ENCODE results near the gene STX10. TPM values are rescaled to one million over a fixed set of nuclear protein-coding genes. Genes with fewer than 3 reads are reported as not detected.

STX10 gene
- total and polyA plus RNA-seq, 7 donors, result 63.1 to 127 (median 71.1) TPM

DNA sequence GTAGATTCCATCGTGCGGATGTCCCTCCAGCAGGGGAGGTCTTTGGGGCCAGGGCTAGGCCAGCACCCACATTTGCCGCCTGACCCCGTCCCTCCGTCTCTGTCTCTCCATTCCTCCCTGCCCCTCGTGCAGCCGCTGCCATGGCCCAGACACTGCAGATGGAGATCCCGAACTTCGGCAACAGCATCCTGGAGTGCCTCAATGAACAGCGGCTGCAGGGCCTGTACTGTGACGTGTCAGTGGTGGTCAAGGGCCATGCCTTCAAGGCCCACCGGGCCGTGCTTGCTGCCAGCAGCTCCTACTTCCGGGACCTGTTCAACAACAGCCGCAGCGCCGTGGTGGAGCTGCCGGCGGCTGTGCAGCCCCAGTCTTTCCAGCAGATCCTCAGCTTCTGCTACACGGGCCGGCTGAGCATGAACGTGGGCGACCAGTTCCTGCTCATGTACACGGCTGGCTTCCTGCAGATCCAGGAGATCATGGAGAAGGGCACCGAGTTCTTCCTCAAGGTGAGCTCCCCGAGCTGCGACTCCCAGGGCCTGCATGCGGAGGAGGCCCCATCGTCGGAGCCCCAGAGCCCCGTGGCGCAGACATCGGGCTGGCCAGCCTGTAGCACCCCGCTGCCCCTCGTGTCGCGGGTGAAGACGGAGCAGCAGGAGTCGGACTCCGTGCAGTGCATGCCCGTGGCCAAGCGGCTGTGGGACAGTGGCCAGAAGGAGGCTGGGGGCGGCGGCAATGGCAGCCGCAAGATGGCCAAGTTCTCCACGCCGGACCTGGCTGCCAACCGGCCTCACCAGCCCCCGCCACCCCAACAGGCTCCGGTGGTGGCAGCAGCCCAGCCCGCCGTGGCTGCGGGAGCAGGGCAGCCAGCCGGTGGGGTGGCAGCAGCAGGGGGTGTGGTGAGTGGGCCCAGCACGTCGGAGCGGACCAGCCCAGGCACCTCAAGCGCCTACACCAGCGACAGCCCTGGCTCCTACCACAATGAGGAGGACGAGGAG is 14.8 kb downstream of the STX10 start:
- intact Hi-C loops (cut with DNase I), result no loop called here
- 96% methylated on average over 60 of the region's 60 CpGs for WGBS, 2 donors
- no peak for DNase-seq
- Histone ChIP-seq H3K4me3 (no peak overlapping the region), H3K27ac (peak overlapping the region in 3 of 4 donors; percentile 4 to 60 (median 36)), H3K36me3 (peaks cover 0 to 52% (median 28%) of the 10 kb centered on the region in 4 donors), H3K27me3 (no peaks in the 10 kb centered on the region), H3K4me1 (peaks cover 0 to 27% (median 9%) of the 10 kb centered on the region in 4 donors), H3K9me3 (no peaks in the 10 kb centered on the region)
- no peak for TF ChIP-seq POLR2A (IDR thresholded peaks at IDR 0.05)
- TF ChIP-seq POLR2AphosphoS5 (IDR thresholded peaks at IDR 0.05), result no peak
- TF ChIP-seq, protein P1, sequence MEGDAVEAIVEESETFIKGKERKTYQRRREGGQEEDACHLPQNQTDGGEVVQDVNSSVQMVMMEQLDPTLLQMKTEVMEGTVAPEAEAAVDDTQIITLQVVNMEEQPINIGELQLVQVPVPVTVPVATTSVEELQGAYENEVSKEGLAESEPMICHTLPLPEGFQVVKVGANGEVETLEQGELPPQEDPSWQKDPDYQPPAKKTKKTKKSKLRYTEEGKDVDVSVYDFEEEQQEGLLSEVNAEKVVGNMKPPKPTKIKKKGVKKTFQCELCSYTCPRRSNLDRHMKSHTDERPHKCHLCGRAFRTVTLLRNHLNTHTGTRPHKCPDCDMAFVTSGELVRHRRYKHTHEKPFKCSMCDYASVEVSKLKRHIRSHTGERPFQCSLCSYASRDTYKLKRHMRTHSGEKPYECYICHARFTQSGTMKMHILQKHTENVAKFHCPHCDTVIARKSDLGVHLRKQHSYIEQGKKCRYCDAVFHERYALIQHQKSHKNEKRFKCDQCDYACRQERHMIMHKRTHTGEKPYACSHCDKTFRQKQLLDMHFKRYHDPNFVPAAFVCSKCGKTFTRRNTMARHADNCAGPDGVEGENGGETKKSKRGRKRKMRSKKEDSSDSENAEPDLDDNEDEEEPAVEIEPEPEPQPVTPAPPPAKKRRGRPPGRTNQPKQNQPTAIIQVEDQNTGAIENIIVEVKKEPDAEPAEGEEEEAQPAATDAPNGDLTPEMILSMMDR (IDR thresholded peaks at IDR 0.05), result no peak
- TF ChIP-seq EP300 (IDR thresholded peaks at IDR 0.05), result no peak

DNA sequence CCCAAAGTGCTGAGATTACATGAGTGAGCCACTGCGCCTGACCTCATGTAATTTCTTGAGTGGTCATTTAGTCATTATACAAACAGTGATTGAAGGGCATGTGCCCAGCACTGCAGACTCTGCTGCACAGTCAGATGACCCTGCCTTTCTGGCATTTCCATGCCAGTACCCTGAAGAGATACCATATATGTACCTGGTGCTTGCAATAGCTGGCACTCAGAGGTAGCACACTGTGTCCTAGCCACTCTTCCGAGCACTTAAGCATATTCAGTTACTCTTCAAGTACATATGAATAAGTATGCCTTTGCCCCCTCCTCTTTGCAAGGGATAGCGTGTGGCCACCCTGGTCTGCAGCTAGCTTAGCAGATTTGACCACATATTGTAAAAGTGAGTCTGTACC is 15.5 kb downstream of the STX10 start:
- Histone ChIP-seq H3K9me3 (no peaks in the 10 kb centered on the region), H3K4me1 (peaks cover 0 to 27% (median 9%) of the 10 kb centered on the region in 4 donors), H3K36me3 (peaks cover 0 to 46% (median 28%) of the 10 kb centered on the region in 4 donors), H3K4me3 (no peak overlapping the region), H3K27me3 (no peaks in the 10 kb centered on the region), H3K27ac (peak overlapping the region; percentile 1 to 60 (median 20))
- no peak for DNase-seq
- intact Hi-C loops (cut with DNase I), result no loop called here
- WGBS, 2 donors, result 96 to 97% methylated on average over 3 of the region's 3 CpGs
- TF ChIP-seq EP300 (IDR thresholded peaks at IDR 0.05) (peak in 1 of 4 donors; percentile 43), POLR2A (IDR thresholded peaks at IDR 0.05) (no peak), POLR2AphosphoS5 (IDR thresholded peaks at IDR 0.05) (peak in 1 of 4 donors; percentile 18)
- TF ChIP-seq, protein P1 (IDR thresholded peaks at IDR 0.05), result no peak

DNA sequence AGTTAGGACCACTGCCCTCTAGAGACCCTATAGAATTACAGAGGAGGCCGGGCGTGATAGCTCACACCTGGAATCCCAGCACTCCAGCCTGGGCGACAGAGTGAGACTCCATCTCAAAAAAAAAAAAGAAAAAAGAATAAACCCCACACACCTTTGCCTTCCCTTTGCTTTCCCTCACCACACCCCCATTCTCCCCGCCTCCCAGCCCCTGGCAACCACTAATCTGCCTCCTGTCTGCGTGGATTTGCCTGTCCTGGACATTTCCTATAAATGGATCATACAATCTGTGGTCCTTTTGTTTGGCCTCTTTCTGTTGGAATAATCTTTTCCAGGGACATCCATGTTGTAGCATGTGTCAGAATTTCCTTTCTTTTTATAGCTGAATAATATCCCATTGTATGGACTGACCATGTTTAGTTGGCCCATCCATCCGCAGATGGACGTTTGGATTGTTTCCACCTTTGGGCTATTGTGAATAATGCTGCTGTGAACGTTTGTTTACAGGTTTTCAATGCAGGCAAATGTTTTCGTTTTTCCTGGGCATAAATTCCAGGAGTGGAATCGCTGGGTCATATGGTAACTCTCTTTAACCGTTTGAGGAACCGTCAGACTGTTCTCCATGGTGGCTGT is 16.8 kb downstream of the STX10 start:
- Histone ChIP-seq H3K36me3 (peaks cover 0 to 34% (median 23%) of the 10 kb centered on the region in 4 donors), H3K27ac (peak overlapping the region; percentile 1 to 60 (median 20)), H3K4me1 (peaks cover 0 to 27% (median 9%) of the 10 kb centered on the region in 4 donors), H3K4me3 (no peak overlapping the region), H3K9me3 (no peaks in the 10 kb centered on the region), H3K27me3 (no peaks in the 10 kb centered on the region)
- intact Hi-C loops (cut with DNase I), result no loop called here
- DNase-seq, result no peak
- 83% methylated on average over 12 of the region's 12 CpGs for WGBS, 2 donors
- TF ChIP-seq POLR2AphosphoS5 (IDR thresholded peaks at IDR 0.05) (no peak), POLR2A (IDR thresholded peaks at IDR 0.05) (no peak), EP300 (IDR thresholded peaks at IDR 0.05) (no peak)
- TF ChIP-seq, protein P1 (IDR thresholded peaks at IDR 0.05), result no peak

DNA sequence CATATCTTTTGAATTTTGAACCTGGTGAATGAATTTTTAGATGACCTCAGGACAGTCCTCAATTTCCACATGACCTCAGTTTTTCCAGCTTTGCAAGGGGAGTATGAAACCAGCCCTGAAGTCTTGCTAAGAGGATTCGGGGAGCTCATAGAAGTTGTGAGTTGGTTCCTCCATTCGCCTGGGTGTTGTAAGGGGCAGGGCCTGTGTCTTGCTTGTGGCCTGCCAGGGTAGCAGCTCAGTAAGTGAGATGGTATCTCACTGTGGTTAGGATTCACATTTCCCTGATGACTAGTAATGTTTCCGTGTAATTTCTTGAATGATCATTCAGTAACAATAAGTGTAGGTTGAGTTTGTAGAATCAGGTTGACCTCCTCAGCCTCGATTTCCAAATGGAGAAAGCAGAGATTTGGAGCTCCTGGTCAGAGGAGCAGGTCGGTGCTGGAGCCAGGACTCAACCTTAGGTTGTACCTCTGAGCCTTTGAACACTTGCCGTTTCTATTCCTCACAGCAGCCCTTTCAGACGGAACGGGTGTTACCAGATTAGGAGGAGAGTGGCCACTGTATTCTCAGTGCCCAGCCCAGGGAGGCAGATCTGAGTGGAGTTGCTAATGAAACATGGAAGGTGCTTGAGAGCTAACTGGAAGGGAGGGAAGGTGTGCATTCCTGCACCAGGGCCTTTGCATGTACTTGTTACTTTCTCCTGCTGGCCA is 17.5 kb downstream of the STX10 start:
- H3K4me3 ChIP-seq, result no peak overlapping the region
- H3K9me3 ChIP-seq, result no peaks in the 10 kb centered on the region
- no peak for DNase-seq
- TF ChIP-seq, protein P1 (IDR thresholded peaks at IDR 0.05), result no peak
- no peak for TF ChIP-seq EP300 (IDR thresholded peaks at IDR 0.05)
- TF ChIP-seq POLR2A (IDR thresholded peaks at IDR 0.05), result no peak
- no peak for TF ChIP-seq POLR2AphosphoS5 (IDR thresholded peaks at IDR 0.05)
- H3K36me3 ChIP-seq, result peaks cover 0 to 26% (median 16%) of the 10 kb centered on the region in 4 donors
- H3K4me1 ChIP-seq, result peaks cover 0 to 27% (median 9%) of the 10 kb centered on the region in 4 donors
- intact Hi-C loops (cut with DNase I), result no loop called here
- WGBS, 2 donors, result 80 to 85% methylated on average over 8 of the region's 8 CpGs
- no peaks in the 10 kb centered on the region for H3K27me3 ChIP-seq
- H3K27ac ChIP-seq, result peak overlapping the region in 2 of 4 donors; percentile 36 to 60

Data from sigmoid colon (tissue), 7 donors.